SH-SY5Y (cell line): ENCODE measurements around the gene GPHN.

Experiments
- GATA2 ChIP-seq: IDR thresholded peaks from 2 replicates; pipeline ENCODE4 v1.6.1; 2011; ENCODE audit warnings: mild to moderate bottlenecking, low read depth, low read length
- GATA3 ChIP-seq: IDR thresholded peaks from 2 replicates; pipeline ENCODE4 v1.6.1; 2011; ENCODE audit warnings: low read depth, mild to moderate bottlenecking, low read length, moderate library complexity

Gene GPHN

GRCh38 chr14:67111022-67111421 is 603.1 kb downstream of the GPHN start:
- TF ChIP-seq GATA3 = no peak
- no peak for TF ChIP-seq GATA2

- TF ChIP-seq GATA2 = no peak
- TF ChIP-seq GATA3 = no peak
Measured at GRCh38 chr14:67112344-67112743, 604.4 kb downstream of the GPHN start.

- TF ChIP-seq GATA3 (no peak), GATA2 (no peak)
Measured at GRCh38 chr14:67127174-67127573, 619.2 kb downstream of the GPHN start.

- TF ChIP-seq GATA3 (no peak), GATA2 (no peak)
Measured at GRCh38 chr14:67129768-67130167, 621.8 kb downstream of the GPHN start.

GRCh38 chr14:67131691-67132090 is 623.7 kb downstream of the GPHN start:
- TF ChIP-seq GATA3 (no peak), GATA2 (no peak)

GRCh38 chr14:67133144-67133543 is 625.2 kb downstream of the GPHN start:
- TF ChIP-seq GATA3 = no peak
- no peak for TF ChIP-seq GATA2

- TF ChIP-seq GATA2 (no peak), GATA3 (no peak)
Measured at GRCh38 chr14:67133595-67134441, 625.9 kb downstream of the GPHN start.

- TF ChIP-seq GATA2 = no peak
Measured at GRCh38 chr14:67137744-67138371, 629.9 kb downstream of the GPHN start.

- no peak for TF ChIP-seq GATA2
- no peak for TF ChIP-seq GATA3
Measured at GRCh38 chr14:67140556-67140955, 632.6 kb downstream of the GPHN start.

- TF ChIP-seq GATA2 = no peak
- TF ChIP-seq GATA3 = no peak
Measured at GRCh38 chr14:67141146-67141900, 633.4 kb downstream of the GPHN start.

- TF ChIP-seq GATA2 (no peak), GATA3 (no peak)
Measured at GRCh38 chr14:67151082-67151666, 643.2 kb downstream of the GPHN start.

- TF ChIP-seq GATA3 = no peak
- no peak for TF ChIP-seq GATA2
Measured at GRCh38 chr14:67158566-67158965, 650.6 kb downstream of the GPHN start.

- TF ChIP-seq GATA3 (no peak), GATA2 (no peak)
Measured at GRCh38 chr14:67162385-67162784, 654.4 kb downstream of the GPHN start.

- no peak for TF ChIP-seq GATA2
- TF ChIP-seq GATA3 = no peak
Measured at GRCh38 chr14:67166450-67166853, 658.5 kb downstream of the GPHN start.

- TF ChIP-seq GATA2 (no peak), GATA3 (no peak)
Measured at GRCh38 chr14:67167420-67168109, 659.6 kb downstream of the GPHN start.
